PFSK-1 (cell line): ENCODE data around the gene YPEL4.

Experiments
- FOXP2 ChIP-seq: optimal IDR thresholded peaks from 2 replicates; pipeline ENCODE3; 2011; ENCODE audit warnings: borderline replicate concordance, control low read depth, inconsistent platforms; ENCODE audit not compliant: insufficient read depth; ENCODE audit errors: extremely low read length, extremely low read depth
- POLR2AphosphoS5 ChIP-seq: IDR thresholded peaks from 2 replicates; pipeline ENCODE4 v1.6.1; 2012; ENCODE audit warnings: low read depth, mild to moderate bottlenecking, control low read depth, low read length, moderate library complexity
- SIN3A ChIP-seq: IDR thresholded peaks from 2 replicates; pipeline ENCODE4 v1.6.1; 2012; ENCODE audit warnings: mild to moderate bottlenecking, low read length, moderate library complexity, borderline replicate concordance; ENCODE audit not compliant: insufficient read depth
- TAF1 ChIP-seq: IDR thresholded peaks from 2 replicates; pipeline ENCODE4 v1.6.1; 2012; ENCODE audit warnings: low read length, control low read depth, borderline replicate concordance; ENCODE audit not compliant: insufficient read depth
- TF ChIP-seq, protein P1 (sequence below), 2 experiments: IDR thresholded peaks; 2 replicates each; pipeline versions ENCODE4 v1.6.1 to v1.8.0; 2011 to 2012; ENCODE audit warnings: low read depth in 2 of 2, low read length in 2 of 2, control low read depth in 1 of 2, inconsistent platforms in 1 of 2, mild to moderate bottlenecking in 1 of 2, moderate library complexity in 1 of 2; ENCODE audit not compliant: insufficient read depth in 1 of 2

YPEL4 gene

DNA sequence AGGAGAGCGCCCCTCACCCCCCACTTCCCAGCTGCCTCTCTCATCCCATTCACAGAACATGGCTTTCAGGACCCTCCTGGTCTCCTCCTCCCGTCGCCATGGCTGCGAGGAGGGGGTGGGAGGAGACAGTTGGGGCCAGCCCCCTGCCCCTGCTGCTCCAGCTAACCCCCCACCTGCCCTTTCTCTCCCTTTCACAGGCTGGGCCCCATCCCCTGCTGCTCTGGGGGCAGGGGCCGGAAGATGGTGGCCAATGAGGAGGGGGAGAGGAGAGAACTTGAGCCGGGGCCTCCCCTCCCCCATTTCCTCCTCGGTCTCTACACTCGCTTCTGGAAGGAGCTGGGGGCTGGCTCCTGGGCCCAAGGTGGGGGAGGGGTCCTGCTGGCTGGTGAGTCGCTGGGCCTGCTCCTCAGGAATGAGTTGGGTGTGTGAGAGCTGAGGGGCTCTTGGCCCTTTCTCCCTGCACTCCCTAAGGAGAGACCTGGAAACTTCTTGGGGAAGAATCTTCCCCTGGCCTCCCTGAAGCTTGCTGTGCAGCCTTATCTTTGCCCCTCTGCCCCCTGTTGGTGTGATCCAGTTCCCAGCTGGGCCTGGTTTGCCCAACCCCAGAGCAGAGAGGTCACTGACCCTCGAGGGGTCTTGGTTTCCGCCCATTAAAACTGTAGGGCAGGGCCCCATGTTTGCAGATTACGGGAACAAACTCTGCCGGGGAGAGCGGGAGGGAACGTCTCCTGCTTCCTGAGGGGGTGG is 10.2 kb downstream of the YPEL4 start:
- TF ChIP-seq FOXP2 = no peak
- no peak for TF ChIP-seq SIN3A
- peak; percentile 51 for TF ChIP-seq POLR2AphosphoS5
- TF ChIP-seq, protein P1, sequence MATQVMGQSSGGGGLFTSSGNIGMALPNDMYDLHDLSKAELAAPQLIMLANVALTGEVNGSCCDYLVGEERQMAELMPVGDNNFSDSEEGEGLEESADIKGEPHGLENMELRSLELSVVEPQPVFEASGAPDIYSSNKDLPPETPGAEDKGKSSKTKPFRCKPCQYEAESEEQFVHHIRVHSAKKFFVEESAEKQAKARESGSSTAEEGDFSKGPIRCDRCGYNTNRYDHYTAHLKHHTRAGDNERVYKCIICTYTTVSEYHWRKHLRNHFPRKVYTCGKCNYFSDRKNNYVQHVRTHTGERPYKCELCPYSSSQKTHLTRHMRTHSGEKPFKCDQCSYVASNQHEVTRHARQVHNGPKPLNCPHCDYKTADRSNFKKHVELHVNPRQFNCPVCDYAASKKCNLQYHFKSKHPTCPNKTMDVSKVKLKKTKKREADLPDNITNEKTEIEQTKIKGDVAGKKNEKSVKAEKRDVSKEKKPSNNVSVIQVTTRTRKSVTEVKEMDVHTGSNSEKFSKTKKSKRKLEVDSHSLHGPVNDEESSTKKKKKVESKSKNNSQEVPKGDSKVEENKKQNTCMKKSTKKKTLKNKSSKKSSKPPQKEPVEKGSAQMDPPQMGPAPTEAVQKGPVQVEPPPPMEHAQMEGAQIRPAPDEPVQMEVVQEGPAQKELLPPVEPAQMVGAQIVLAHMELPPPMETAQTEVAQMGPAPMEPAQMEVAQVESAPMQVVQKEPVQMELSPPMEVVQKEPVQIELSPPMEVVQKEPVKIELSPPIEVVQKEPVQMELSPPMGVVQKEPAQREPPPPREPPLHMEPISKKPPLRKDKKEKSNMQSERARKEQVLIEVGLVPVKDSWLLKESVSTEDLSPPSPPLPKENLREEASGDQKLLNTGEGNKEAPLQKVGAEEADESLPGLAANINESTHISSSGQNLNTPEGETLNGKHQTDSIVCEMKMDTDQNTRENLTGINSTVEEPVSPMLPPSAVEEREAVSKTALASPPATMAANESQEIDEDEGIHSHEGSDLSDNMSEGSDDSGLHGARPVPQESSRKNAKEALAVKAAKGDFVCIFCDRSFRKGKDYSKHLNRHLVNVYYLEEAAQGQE (IDR thresholded peaks at IDR 0.05; ENCODE audit: insufficient read depth in 1 of 2, low read depth in 2 of 2, low read length in 2 of 2) = no peak; a peak in 1 of 4 replicates
- peak; percentile 57; the same call in 1 of the 2 replicates for TF ChIP-seq TAF1

DNA sequence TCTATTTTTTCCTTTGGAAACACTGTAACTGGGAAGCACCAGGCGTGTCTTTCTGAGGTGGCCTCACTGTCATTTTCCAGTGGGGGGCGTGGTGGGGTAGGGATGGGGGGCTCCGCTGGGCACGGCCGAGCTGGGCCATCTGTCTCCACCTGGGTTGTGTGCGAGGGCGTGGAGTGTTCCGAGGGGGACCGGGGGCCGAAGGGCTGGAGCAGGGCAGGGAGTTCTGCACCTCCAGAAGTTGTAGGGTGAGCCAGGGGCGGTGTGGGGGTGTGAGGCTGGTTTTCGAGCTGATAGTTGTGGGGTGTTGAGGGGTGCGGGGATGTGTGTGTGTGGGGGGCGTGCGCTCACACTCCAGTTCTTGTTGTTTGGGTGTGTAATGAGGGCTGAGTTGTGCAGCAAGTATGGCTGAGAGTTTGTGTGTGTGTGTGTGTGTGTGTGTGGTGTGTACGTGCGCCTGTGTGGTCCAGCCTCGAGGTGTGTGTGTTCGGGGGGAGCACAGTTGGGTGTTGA is 10.8 kb downstream of the YPEL4 start:
- no peak for TF ChIP-seq TAF1
- TF ChIP-seq SIN3A = peak; percentile 64; the same call in 1 of the 2 replicates
- TF ChIP-seq, protein P1 (IDR thresholded peaks at IDR 0.05; ENCODE audit: insufficient read depth in 1 of 2, low read depth in 2 of 2, low read length in 2 of 2) = no peak

DNA sequence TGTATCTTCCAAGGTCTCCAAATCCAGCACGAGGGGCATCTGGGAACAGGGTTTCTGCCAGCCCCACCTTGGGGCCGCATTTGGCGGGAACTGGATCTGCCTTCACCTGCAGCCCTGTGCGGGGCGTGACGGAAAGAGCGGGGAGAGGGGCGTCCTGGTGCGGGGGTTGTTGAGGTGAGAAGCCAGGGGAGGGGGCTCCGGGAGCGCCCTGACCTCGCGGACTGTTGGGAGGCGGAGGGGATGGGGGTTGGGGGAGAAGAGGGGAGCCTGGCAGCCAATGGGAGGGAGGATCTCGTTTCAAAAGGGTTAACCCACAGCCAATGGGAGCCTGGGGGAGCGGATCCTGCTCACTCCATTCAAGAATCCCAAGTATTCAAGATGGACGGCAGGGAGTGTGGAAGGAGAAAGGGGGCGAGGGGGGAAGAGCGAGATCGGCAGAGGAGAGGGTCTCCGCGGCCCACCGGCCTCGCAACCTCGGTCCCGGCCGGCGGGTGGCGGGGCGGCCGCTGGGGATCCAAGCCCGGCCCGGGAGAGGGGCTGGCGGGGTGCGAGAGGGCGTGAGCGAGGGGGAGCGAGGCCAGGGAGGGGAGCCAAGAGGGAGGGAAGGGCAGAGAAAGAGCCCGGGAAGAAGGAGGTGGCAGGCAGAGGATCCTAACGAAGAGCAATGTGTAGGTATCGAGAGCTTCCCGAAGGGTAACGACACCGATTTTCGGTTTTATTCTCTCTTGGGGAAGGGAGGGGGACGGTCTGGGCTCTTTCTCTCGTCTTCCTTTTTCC is 11.5 kb downstream of the YPEL4 start:
- TF ChIP-seq TAF1 (peak; percentile 64; the same call in 1 of the 2 replicates), FOXP2 (no peak), POLR2AphosphoS5 (peak; percentile 90), SIN3A (no peak)
- TF ChIP-seq, protein P1 (IDR thresholded peaks at IDR 0.05; ENCODE audit: insufficient read depth in 1 of 2, low read depth in 2 of 2, low read length in 2 of 2) = 0 out of 4 replicates have a peak, but pooled peaks of 1 of the 2 experiments have one; percentile 8

DNA sequence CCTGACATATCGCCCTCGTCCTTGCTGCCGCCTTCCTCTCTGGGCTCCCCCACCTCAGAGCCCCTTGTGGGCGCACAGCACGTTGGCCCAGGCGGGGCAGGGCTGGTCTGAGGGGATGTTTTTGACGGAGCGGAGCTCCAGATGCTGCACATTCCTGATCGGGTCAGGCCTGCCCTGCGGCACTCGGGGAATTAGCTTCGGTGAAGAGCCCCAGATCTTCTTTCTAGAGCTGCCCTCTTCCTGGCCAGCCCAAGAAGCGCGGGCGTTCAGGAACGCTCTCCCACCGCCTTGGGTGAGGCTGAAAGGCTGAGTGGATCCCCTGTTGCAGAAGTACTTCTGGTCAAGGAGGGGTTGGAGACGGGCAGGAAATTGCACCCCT is 12.1 kb downstream of the YPEL4 start:
- TF ChIP-seq TAF1 (no peak), FOXP2 (no peak), SIN3A (no peak), POLR2AphosphoS5 (no peak)
- TF ChIP-seq, protein P1 (IDR thresholded peaks at IDR 0.05; ENCODE audit: insufficient read depth in 1 of 2, low read depth in 2 of 2, low read length in 2 of 2) = no peak
